GM19372 (cell line): ENCODE measurements around the gene CTTNBP2.

Experiments
- ATAC-seq: cut with Tn5 transposase; IDR thresholded peaks from one replicate; pipeline ENCODE4 v1.9.1; 2021; ENCODE audit warnings: mild to moderate bottlenecking, low read depth, moderate library complexity; ENCODE audit not compliant: unreplicated experiment

Gene CTTNBP2

DNA sequence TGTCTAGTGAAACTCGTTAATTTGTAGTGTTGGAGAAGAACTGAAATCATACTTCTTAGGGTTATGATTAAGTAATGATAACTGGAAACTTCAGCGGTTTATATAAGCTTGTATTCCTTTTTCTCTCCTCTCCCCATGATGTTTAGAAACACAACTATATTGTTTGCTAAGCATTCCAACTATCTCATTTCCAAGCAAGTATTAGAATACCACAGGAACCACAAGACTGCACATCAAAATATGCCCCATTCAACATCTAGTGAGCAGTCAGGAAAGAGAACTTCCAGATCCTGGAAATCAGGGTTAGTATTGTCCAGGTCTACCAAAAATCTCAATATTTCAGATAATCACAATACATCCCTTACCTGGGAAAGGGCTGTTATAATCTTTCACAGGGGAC is 205.8 kb downstream of the CTTNBP2 start:
- ATAC-seq, result no peak

DNA sequence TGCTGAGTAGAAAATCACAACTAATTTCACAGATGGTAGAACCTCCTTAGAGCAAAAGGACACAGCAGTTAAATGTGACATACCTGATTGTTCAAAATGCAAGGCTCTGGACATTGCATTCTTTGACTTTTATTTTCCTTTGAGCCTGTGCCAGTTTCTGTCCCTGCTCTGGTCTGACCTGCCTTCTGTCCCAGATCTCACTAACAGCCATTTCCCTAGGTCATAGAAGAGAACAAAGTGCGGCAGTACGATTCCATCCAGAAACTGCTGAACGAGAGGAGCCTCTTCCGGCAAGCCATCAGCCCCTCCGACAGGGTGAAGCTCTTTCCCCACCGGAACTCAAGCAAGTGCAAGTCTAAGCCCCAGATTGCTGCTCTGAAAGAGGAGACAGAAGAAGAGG is 206.6 kb downstream of the CTTNBP2 start:
- no peak for ATAC-seq

DNA sequence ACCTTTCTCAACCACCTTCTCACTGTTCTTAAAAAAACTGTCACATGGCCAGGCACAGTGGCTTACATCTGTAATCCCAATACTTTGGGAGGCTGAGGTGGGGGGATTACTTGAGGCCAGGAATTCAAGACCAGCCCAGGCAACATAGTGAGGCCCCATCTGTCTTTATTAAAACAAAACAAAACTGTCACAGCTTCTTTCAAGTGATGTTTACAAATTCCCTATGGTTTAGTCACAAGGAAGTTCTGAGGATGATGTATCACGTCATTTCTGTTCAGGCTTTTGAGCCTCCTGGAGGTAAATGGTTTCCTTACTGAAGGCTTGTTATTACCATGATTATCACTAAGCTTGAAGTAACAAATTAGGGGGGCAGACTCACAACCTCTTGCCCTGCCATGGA is 207.2 kb downstream of the CTTNBP2 start:
- ATAC-seq, result no peak

DNA sequence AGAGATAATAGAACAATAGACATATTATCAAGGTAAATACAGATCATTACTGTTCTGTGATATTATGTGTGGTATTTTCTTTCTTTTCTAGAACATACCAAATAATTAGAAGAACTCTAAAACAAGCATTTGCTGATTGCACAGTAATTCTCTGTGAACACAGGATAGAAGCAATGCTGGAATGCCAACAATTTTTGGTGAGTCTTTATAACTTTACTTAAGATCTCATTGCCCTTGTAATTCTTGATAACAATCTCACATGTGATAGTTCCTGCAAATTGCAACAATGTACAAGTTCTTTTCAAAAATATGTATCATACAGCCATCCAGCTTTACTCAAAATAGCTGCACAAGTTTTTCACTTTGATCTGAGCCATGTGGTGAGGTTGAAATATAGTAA is 207.9 kb downstream of the CTTNBP2 start:
- no peak for ATAC-seq

DNA sequence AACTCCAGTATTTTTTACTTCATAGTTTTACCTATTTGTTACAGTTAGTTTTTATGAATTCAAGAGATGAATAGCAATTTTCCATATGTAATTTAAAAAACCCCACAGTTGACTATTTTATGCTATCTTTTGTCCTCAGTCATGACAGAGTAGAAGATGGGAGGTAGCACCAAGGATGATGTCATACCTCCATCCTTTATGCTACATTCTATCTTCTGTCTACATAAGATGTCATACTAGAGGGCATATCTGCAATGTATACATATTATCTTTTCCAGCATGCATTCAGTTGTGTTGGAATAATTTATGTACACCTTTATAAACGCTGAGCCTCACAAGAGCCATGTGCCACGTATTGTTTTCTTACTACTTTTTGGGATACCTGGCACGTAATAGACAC is 209.2 kb downstream of the CTTNBP2 start:
- no peak for ATAC-seq

DNA sequence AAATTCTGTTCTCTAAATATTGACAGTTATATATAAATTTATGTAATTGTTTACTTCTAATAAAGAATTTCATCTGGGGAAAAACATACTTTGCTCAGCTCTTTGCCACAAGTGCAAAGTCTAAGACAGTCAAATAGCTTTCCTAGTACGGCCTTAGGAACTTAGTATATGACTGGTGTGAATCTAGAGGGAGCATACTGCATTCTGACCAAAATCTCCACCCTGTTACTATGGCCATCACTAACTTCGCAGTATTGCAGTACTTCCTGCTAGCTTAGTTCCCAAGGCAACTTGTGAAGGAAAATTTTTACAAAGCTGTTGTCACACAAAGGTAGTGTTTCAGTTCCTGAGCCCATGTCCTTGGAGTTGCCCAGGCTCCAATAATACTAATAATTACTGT is 211.9 kb downstream of the CTTNBP2 start:
- ATAC-seq, result no peak
